PFSK-1 (cell line): Measurements from ENCODE around the gene KCNE4.

Source experiments
- FOXP2 ChIP-seq: optimal IDR thresholded peaks from 2 replicates; pipeline ENCODE3; 2011; ENCODE audit warnings: borderline replicate concordance, control low read depth, inconsistent platforms; ENCODE audit not compliant: insufficient read depth; ENCODE audit errors: extremely low read length, extremely low read depth
- POLR2AphosphoS5 ChIP-seq: IDR thresholded peaks from 2 replicates; pipeline ENCODE4 v1.6.1; 2012; ENCODE audit warnings: low read depth, mild to moderate bottlenecking, control low read depth, low read length, moderate library complexity
- SIN3A ChIP-seq: IDR thresholded peaks from 2 replicates; pipeline ENCODE4 v1.6.1; 2012; ENCODE audit warnings: mild to moderate bottlenecking, low read length, moderate library complexity, borderline replicate concordance; ENCODE audit not compliant: insufficient read depth
- TAF1 ChIP-seq: IDR thresholded peaks from 2 replicates; pipeline ENCODE4 v1.6.1; 2012; ENCODE audit warnings: low read length, control low read depth, borderline replicate concordance; ENCODE audit not compliant: insufficient read depth
- TF ChIP-seq, protein P1 (sequence below), 2 experiments: IDR thresholded peaks; 2 replicates each; pipeline versions ENCODE4 v1.6.1 to v1.8.0; 2011 to 2012; ENCODE audit warnings: low read depth in 2 of 2, low read length in 2 of 2, control low read depth in 1 of 2, inconsistent platforms in 1 of 2, mild to moderate bottlenecking in 1 of 2, moderate library complexity in 1 of 2; ENCODE audit not compliant: insufficient read depth in 1 of 2

DNA sequence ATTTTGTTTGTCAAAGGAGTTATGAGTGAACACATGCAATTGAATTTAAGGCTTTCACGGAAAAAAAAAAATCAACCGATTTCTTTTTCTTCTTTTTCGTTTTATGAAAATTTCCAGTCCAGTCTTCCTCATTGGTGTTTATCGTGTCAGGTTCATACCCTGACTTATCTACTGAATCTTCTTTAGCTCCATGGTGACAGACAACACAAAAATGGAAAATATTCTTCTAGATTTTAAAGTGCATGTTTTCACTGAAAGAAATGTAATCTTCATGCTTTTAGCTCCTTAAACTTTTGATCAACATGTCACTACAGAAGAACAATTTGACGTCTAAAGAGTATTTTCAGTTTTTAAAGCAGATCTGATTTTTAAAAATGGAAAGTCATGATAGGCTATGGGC lies 14.7 kb downstream of the KCNE4 start:
- TF ChIP-seq, protein P1, sequence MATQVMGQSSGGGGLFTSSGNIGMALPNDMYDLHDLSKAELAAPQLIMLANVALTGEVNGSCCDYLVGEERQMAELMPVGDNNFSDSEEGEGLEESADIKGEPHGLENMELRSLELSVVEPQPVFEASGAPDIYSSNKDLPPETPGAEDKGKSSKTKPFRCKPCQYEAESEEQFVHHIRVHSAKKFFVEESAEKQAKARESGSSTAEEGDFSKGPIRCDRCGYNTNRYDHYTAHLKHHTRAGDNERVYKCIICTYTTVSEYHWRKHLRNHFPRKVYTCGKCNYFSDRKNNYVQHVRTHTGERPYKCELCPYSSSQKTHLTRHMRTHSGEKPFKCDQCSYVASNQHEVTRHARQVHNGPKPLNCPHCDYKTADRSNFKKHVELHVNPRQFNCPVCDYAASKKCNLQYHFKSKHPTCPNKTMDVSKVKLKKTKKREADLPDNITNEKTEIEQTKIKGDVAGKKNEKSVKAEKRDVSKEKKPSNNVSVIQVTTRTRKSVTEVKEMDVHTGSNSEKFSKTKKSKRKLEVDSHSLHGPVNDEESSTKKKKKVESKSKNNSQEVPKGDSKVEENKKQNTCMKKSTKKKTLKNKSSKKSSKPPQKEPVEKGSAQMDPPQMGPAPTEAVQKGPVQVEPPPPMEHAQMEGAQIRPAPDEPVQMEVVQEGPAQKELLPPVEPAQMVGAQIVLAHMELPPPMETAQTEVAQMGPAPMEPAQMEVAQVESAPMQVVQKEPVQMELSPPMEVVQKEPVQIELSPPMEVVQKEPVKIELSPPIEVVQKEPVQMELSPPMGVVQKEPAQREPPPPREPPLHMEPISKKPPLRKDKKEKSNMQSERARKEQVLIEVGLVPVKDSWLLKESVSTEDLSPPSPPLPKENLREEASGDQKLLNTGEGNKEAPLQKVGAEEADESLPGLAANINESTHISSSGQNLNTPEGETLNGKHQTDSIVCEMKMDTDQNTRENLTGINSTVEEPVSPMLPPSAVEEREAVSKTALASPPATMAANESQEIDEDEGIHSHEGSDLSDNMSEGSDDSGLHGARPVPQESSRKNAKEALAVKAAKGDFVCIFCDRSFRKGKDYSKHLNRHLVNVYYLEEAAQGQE (IDR thresholded peaks at IDR 0.05; ENCODE audit: insufficient read depth in 1 of 2, low read depth in 2 of 2, low read length in 2 of 2), result no peak
- TF ChIP-seq TAF1 (no peak), POLR2AphosphoS5 (no peak), FOXP2 (no peak), SIN3A (no peak)
